ENCODE data around the gene LSM4. TPM values are rescaled to one million over a fixed set of nuclear protein-coding genes. Genes with fewer than 3 reads are reported as not detected.
A peak's percentile ranks its signal among the peaks of the same experiment; 100 is the strongest.
"Not testable (repeated sequence)": the region's sequence is repeated elsewhere in the genome, so short reads cannot be mapped to it uniquely, and the experiment has no call there.

The LSM4 gene
- total RNA-seq, 1 donor from 2014 or later, result 73.0 TPM

- Mint-ChIP-seq H3K9me3 (ENCODE audit: low read depth) (no peaks in the 10 kb centered on the region), H3K4me3 (ENCODE audit: unreplicated experiment) (no peak overlapping the region), H3K27ac (ENCODE audit: unreplicated experiment) (peak overlapping the region; percentile 98), H3K4me1 (ENCODE audit: low read depth) (peaks cover 35% of the 10 kb centered on the region), H3K27me3 (ENCODE audit: low read depth) (no peaks in the 10 kb centered on the region), H3K36me3 (ENCODE audit: low read depth) (peaks cover 12% of the 10 kb centered on the region)
- DNase-seq (ENCODE audit: low spot score), result no peak
- TF ChIP-seq CTCF (IDR thresholded peaks at IDR 0.05), result no peak
Measured at GRCh38 chr19:18363787-18364186, 40.9 kb upstream of the LSM4 start.

GRCh38 chr19:18362934-18363542, 40.2 kb upstream of the LSM4 start:
- Mint-ChIP-seq H3K36me3 (ENCODE audit: low read depth) (peaks cover 14% of the 10 kb centered on the region), H3K27ac (ENCODE audit: unreplicated experiment) (peak overlapping the region; percentile 98), H3K4me3 (ENCODE audit: unreplicated experiment) (no peak overlapping the region), H3K27me3 (ENCODE audit: low read depth) (no peaks in the 10 kb centered on the region), H3K9me3 (ENCODE audit: low read depth) (no peaks in the 10 kb centered on the region), H3K4me1 (ENCODE audit: low read depth) (peaks cover 29% of the 10 kb centered on the region)
- DNase-seq (ENCODE audit: low spot score), result no peak
- no peak for TF ChIP-seq CTCF (IDR thresholded peaks at IDR 0.05)

GRCh38 chr19:18361646-18362045, 38.8 kb upstream of the LSM4 start:
- no peaks in the 10 kb centered on the region for H3K27me3 Mint-ChIP-seq (ENCODE audit: low read depth)
- peaks cover 23% of the 10 kb centered on the region for H3K36me3 Mint-ChIP-seq (ENCODE audit: low read depth)
- H3K4me3 Mint-ChIP-seq (ENCODE audit: unreplicated experiment), result no peak overlapping the region
- H3K27ac Mint-ChIP-seq (ENCODE audit: unreplicated experiment), result no peak overlapping the region
- peaks cover 29% of the 10 kb centered on the region for H3K4me1 Mint-ChIP-seq (ENCODE audit: low read depth)
- H3K9me3 Mint-ChIP-seq (ENCODE audit: low read depth), result no peaks in the 10 kb centered on the region
- TF ChIP-seq CTCF (IDR thresholded peaks at IDR 0.05), result no peak
- no peak for DNase-seq (ENCODE audit: low spot score)

GRCh38 chr19:18357041-18357440, 34.2 kb upstream of the LSM4 start:
- Mint-ChIP-seq H3K27me3 (ENCODE audit: low read depth) (no peaks in the 10 kb centered on the region), H3K4me1 (ENCODE audit: low read depth) (no peaks in the 10 kb centered on the region), H3K27ac (ENCODE audit: unreplicated experiment) (no peak overlapping the region), H3K36me3 (ENCODE audit: low read depth) (peaks cover 22% of the 10 kb centered on the region), H3K4me3 (ENCODE audit: unreplicated experiment) (no peak overlapping the region), H3K9me3 (ENCODE audit: low read depth) (no peaks in the 10 kb centered on the region)
- TF ChIP-seq CTCF (IDR thresholded peaks at IDR 0.05), result no peak
- DNase-seq (ENCODE audit: low spot score), result no peak

GRCh38 chr19:18354743-18355142, 31.9 kb upstream of the LSM4 start:
- H3K27me3 Mint-ChIP-seq (ENCODE audit: low read depth); H3K4me1 Mint-ChIP-seq (ENCODE audit: low read depth); H3K9me3 Mint-ChIP-seq (ENCODE audit: low read depth); H3K27ac Mint-ChIP-seq (ENCODE audit: unreplicated experiment); DNase-seq (ENCODE audit: low spot score); H3K4me3 Mint-ChIP-seq (ENCODE audit: unreplicated experiment): not testable (repeated sequence)
- peaks cover 17% of the 10 kb centered on the region for H3K36me3 Mint-ChIP-seq (ENCODE audit: low read depth)

GRCh38 chr19:18353378-18354005, 30.6 kb upstream of the LSM4 start:
- H3K4me3 Mint-ChIP-seq (ENCODE audit: unreplicated experiment), result no peak overlapping the region
- no peak overlapping the region for H3K27ac Mint-ChIP-seq (ENCODE audit: unreplicated experiment)
- TF ChIP-seq CTCF (IDR thresholded peaks at IDR 0.05), result no peak
- H3K36me3 Mint-ChIP-seq (ENCODE audit: low read depth), result peaks cover 12% of the 10 kb centered on the region
- no peak for DNase-seq (ENCODE audit: low spot score)
- H3K9me3 Mint-ChIP-seq (ENCODE audit: low read depth), result no peaks in the 10 kb centered on the region
- no peaks in the 10 kb centered on the region for H3K27me3 Mint-ChIP-seq (ENCODE audit: low read depth)
- H3K4me1 Mint-ChIP-seq (ENCODE audit: low read depth), result no peaks in the 10 kb centered on the region
